Measurements from ENCODE around the gene DHRS7. TPM values are rescaled to one million over a fixed set of nuclear protein-coding genes. Genes with fewer than 3 reads are reported as not detected.

DHRS7 gene
- total RNA-seq, 1 donor, result 65.9 TPM

DNA sequence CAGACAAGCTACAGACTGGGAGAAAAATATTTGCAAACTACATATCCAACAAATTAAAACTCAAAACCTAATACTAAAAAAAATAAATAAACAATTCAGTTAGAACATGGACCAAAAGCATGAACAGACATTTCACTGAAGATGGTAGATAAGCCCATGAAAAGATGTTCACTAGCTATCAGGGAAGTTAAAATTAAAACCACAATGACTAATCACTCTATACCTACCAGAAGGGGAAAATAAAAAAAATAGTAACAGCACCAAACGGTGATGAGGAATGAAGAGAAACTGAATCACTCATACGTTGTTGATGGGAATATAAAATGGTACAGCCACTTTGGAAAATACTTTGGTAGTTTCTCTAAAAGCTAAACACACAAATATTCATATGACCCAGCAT is 31.1 kb upstream of the DHRS7 start:
- H3K9me3 ChIP-seq (ENCODE audit: low read depth, low read length), result no peaks in the 10 kb centered on the region
- peaks cover 6% of the 10 kb centered on the region for H3K4me1 ChIP-seq (ENCODE audit: insufficient read depth, low read length)
- H3K27me3 ChIP-seq (ENCODE audit: insufficient read depth, low read length), result peaks cover 7% of the 10 kb centered on the region
- H3K4me3 ChIP-seq (ENCODE audit: low read length), result no peak overlapping the region

DNA sequence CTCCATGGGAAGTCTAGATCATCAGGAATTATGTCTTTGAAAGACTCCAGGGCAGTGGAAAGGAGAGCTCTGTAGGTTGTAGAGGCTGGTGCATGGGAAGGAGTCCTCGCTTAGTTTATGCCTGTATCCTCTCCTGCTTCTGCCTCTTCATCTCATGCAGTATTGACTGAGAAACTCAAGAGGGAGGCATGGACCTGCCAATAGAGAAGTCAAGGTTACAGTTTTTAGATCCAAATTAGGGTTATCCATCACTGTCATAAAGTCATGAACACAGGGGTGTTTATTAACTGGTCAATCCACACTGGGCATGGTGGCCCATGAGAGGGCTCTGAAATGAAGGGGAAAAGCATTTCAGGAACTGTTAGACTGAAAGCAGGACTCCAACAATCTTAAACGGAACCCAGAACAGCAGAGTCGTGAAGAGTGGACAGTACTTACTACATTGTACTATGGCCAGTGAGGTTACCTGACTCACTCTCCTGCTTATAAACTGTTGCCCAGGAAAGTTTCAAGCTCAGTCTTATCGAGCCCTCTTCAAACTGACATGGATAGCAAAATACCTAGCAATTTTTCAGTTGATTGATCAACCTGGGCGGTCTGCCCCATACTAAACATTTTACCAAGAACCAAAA is 30.1 kb upstream of the DHRS7 start:
- Histone ChIP-seq H3K27me3 (ENCODE audit: insufficient read depth, low read length) (peaks cover 7% of the 10 kb centered on the region), H3K4me1 (ENCODE audit: insufficient read depth, low read length) (peaks cover 6% of the 10 kb centered on the region), H3K9me3 (ENCODE audit: low read depth, low read length) (no peaks in the 10 kb centered on the region), H3K4me3 (ENCODE audit: low read length) (no peak overlapping the region)

DNA sequence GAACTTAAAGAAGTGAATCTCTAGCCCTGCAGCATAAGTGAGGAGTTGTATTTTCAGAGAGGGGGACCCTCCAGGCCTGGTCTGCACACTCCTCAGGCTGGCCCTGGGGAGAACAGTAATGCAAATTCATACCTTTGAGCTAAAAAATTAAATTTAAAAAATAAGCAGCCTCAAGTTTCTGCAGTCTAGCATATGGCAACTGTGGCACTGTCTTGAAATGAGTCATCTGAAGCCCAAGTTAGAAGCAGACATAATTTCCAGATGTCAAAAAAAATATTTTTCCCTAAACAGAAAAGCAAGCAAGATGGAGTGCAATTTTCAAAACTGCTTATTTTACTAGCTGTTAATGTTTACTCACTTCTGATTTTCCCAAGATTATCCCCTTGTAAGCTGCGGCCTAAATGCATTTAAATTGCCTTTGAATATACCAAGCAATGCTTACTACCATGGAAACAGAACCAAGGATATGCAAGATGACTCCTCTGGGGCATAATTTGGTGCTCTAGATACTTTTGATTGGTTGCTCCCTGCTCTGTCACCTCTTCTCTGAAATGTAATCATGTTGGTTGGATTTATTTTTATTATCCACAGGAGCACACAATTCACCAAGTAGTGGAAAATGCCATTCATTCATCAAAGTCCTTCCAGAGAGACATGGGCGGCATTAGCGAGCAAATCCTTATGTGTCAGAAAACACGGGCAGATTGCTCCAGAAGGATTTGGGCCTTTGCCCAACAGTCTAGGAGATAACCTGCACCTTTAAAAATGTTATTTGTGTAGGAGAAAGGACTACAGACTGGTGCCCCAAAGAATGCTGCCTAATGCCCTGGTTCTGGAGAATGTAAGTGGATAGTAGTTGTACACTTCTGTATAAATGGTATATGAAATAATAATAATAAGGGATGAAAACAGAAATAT is 25.0 kb upstream of the DHRS7 start:
- Histone ChIP-seq H3K4me1 (ENCODE audit: insufficient read depth, low read length) (no peaks in the 10 kb centered on the region), H3K9me3 (ENCODE audit: low read depth, low read length) (no peaks in the 10 kb centered on the region), H3K4me3 (ENCODE audit: low read length) (no peak overlapping the region), H3K27me3 (ENCODE audit: insufficient read depth, low read length) (peaks cover 7% of the 10 kb centered on the region)

DNA sequence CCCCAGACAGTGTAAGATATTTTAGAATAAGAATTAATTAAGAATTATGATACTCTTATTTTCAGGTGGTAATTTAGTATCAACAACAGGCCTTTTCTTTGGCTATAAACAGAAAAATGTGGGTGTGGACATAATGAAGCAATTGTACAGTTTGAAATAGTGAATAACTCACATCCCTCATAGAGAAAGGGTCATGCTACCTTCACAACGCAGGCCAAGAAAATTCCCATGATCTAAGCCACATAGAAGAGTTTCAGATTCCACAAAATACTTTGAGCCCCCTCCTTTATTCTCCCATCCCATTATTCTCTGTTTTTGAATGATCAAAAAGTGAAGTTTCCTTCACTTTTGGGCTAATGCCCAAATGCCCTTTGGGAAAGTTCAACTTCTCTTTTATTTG is 23.5 kb upstream of the DHRS7 start:
- Histone ChIP-seq H3K4me3 (ENCODE audit: low read length) (no peak overlapping the region), H3K27me3 (ENCODE audit: insufficient read depth, low read length) (peaks cover 7% of the 10 kb centered on the region), H3K9me3 (ENCODE audit: low read depth, low read length) (no peaks in the 10 kb centered on the region), H3K4me1 (ENCODE audit: insufficient read depth, low read length) (peaks cover 4% of the 10 kb centered on the region)

DNA sequence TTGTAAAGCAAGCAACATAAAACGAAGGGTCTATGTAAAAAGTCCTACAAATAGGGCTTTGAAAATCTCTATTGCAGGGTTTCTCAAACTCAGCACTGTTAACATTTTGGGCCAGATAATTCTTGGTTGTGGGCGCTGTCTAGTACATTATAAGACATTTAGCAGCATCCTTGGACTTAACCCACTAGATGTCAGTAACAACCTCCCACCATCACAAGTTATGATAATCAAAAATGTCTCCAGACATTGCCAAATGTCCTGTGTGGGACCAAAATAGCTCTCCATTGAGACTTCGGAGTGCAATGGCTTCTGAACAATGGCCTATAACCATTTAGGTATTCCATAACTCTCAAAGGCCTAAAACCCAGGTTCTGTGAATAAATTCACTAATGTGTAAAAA is 22.9 kb upstream of the DHRS7 start:
- peaks cover 10% of the 10 kb centered on the region for H3K4me1 ChIP-seq (ENCODE audit: insufficient read depth, low read length)
- no peaks in the 10 kb centered on the region for H3K9me3 ChIP-seq (ENCODE audit: low read depth, low read length)
- no peak overlapping the region for H3K4me3 ChIP-seq (ENCODE audit: low read length)
- peaks cover 7% of the 10 kb centered on the region for H3K27me3 ChIP-seq (ENCODE audit: insufficient read depth, low read length)

DNA sequence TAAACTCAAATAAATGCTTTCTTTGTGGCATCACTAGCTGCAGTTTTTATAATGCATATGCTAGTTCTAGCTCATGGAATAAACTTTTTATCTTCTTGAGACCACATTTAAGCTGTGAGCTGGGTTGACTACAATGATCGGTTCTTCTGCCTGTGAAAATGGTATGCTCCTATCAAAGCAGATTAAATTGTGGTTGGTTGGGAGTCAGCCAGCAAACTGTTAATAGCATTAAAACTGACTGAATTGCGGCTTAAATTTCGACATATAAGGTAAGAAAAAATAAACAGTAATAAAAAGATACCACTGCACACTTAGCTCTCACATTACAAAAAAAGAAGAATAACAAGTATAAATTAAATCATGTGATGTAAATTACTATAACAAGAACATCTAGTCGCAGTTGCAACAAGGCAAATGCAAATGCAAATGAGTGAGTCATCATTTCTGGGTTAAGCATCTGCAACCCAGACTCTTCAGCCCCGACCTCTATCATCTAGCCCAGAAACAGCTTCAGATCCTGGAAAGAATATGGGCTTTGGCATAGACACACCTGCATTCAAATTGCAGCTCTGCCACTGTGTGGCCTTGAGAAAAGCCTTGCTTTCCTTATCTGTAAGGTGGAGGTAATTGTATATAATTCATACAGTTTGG is 19.8 kb upstream of the DHRS7 start:
- no peak overlapping the region for H3K4me3 ChIP-seq (ENCODE audit: low read length)
- peaks cover 12% of the 10 kb centered on the region for H3K4me1 ChIP-seq (ENCODE audit: insufficient read depth, low read length)
- no peaks in the 10 kb centered on the region for H3K9me3 ChIP-seq (ENCODE audit: low read depth, low read length)
- H3K27me3 ChIP-seq (ENCODE audit: insufficient read depth, low read length), result no peaks in the 10 kb centered on the region

DNA sequence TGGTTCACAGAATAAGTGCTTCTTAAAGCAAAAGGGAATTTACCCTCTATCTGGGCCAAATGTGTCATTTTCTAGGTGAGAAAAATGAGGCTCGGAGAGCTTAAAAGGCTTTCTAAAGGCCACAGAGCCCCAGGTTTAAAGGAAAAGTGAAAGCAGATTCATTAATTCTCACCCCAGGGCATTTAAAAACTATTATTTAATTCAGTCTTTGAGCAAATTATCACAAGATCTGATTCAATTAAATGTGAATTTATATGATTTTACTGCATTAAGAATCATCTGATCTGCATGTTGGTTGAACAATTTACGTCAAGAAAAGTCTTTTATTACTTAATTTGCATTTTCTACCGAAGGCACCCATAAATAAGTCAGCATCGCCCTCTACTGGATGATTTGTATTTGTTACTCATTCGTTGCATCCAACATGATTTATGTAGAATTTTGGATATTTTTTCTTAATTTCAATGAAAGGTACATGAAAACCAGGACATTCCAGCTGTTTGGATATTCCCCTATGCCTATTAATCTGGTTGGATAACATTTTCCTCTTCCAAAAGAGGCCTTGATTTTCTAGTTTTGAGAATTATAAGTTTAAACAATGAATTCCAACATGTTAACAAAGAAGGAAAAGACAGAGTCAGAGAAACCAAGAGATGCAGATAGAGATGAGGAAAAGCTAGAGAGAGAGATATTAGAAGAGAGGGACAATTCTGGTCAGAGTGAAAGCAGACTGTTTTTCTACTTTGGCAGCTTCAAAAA is 19.1 kb upstream of the DHRS7 start:
- Histone ChIP-seq H3K27me3 (ENCODE audit: insufficient read depth, low read length) (no peaks in the 10 kb centered on the region), H3K4me3 (ENCODE audit: low read length) (peak overlapping the region; percentile 42), H3K9me3 (ENCODE audit: low read depth, low read length) (no peaks in the 10 kb centered on the region), H3K4me1 (ENCODE audit: insufficient read depth, low read length) (peaks cover 12% of the 10 kb centered on the region)

DNA sequence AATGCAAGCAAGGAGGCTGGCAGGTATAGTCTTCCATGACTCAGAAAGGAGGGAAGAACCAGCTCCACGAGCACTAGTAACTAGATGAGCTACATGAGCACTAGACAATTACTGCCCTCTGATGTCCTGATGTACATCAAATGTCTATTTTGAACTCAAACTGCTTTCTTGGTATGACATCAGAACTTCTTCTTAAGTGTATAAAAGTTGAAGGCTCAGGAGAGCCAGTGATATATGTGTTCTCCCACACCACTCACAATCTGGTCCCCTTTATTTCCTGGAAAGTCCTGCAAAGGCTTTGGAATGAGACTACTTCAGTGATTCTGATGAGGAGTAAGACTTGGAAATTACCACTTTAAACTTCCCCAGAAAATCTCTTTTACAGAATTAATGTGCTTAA is 18.5 kb upstream of the DHRS7 start:
- no peaks in the 10 kb centered on the region for H3K9me3 ChIP-seq (ENCODE audit: low read depth, low read length)
- no peaks in the 10 kb centered on the region for H3K27me3 ChIP-seq (ENCODE audit: insufficient read depth, low read length)
- peaks cover 12% of the 10 kb centered on the region for H3K4me1 ChIP-seq (ENCODE audit: insufficient read depth, low read length)
- peak overlapping the region; percentile 42 for H3K4me3 ChIP-seq (ENCODE audit: low read length)

DNA sequence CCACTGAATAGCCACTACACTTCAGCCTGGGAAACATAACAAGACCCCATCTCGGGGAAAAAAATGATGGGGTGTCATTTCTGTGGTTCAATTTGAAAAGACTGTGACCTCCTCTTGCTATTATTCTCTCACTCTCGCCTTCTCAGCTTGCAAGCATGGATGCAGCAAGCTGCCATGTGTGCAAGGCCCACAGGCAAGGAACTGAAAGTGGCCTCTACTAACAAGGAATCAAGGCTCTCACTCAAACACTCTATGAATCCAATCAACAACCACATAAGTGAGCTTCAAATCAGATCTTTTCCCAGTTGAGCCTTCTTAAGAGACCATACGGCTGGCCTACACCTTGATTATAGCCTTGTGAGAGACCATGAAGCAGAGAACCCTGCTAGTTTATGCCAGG is 17.9 kb upstream of the DHRS7 start:
- H3K27me3 ChIP-seq (ENCODE audit: insufficient read depth, low read length), result no peaks in the 10 kb centered on the region
- H3K4me1 ChIP-seq (ENCODE audit: insufficient read depth, low read length), result peaks cover 12% of the 10 kb centered on the region
- H3K4me3 ChIP-seq (ENCODE audit: low read length), result no peak overlapping the region
- H3K9me3 ChIP-seq (ENCODE audit: low read depth, low read length), result no peaks in the 10 kb centered on the region

DNA sequence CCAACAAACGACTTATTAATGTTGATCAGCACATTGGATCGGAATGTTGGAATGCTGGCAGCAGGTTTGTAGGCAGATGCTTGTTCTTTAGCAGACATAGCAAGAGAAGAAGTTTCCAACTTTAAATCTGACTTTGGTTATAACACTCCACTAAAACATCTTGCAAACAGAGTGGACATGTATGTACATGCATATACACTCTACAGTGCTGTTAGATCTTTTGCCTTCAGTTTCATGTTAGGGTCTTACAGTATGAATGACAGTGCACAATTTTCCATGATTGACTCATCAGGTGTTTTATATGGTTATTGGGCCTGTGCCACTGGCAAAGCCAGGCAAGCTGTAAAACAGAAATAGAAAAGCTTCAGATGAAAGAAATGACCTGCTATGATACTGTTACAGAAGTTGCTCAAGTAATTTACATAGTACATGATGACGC is 14.3 kb upstream of the DHRS7 start:
- no peaks in the 10 kb centered on the region for H3K27me3 ChIP-seq (ENCODE audit: insufficient read depth, low read length)
- H3K4me3 ChIP-seq (ENCODE audit: low read length), result no peak overlapping the region
- H3K9me3 ChIP-seq (ENCODE audit: low read depth, low read length), result no peaks in the 10 kb centered on the region
- peaks cover 12% of the 10 kb centered on the region for H3K4me1 ChIP-seq (ENCODE audit: insufficient read depth, low read length)

DNA sequence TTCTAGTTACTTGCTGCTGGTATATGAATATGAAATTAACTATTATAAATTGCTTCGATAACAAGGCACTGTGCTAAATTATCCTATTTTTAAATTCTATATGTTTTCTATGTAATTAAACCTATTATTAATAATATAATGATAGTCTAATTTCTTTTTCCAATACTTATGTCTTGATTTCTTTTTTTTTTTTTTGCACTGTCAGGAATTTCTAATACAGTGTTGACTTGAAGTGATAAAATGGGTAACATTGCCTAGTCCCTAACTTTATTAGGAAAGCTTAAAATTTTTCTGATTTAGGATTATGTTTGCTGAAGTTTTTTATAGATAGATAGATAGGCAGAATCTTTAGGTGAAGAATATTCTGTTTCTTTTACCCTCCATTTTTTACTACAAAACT is 13.6 kb upstream of the DHRS7 start:
- Histone ChIP-seq H3K4me1 (ENCODE audit: insufficient read depth, low read length) (peaks cover 9% of the 10 kb centered on the region), H3K27me3 (ENCODE audit: insufficient read depth, low read length) (no peaks in the 10 kb centered on the region), H3K4me3 (ENCODE audit: low read length) (no peak overlapping the region), H3K9me3 (ENCODE audit: low read depth, low read length) (no peaks in the 10 kb centered on the region)

DNA sequence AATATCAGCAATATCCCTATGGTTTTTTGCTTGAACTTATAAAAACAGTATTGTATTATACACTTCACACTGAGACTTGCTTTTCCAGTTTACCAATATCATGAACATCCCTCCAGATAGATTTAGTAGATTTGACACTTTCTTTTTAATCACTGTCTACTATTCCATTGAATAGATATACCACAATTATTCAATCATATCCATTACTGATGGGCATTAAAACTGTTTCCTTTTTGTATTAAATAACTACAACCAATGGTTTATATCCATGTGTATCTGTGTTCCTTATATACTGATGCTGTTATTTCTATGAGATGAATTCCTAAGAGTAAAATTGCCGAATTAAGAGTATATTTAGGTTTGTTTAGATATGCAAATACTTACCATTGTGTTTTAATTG is 13.0 kb upstream of the DHRS7 start:
- no peaks in the 10 kb centered on the region for H3K27me3 ChIP-seq (ENCODE audit: insufficient read depth, low read length)
- peaks cover 2% of the 10 kb centered on the region for H3K4me1 ChIP-seq (ENCODE audit: insufficient read depth, low read length)
- H3K9me3 ChIP-seq (ENCODE audit: low read depth, low read length), result no peaks in the 10 kb centered on the region

DNA sequence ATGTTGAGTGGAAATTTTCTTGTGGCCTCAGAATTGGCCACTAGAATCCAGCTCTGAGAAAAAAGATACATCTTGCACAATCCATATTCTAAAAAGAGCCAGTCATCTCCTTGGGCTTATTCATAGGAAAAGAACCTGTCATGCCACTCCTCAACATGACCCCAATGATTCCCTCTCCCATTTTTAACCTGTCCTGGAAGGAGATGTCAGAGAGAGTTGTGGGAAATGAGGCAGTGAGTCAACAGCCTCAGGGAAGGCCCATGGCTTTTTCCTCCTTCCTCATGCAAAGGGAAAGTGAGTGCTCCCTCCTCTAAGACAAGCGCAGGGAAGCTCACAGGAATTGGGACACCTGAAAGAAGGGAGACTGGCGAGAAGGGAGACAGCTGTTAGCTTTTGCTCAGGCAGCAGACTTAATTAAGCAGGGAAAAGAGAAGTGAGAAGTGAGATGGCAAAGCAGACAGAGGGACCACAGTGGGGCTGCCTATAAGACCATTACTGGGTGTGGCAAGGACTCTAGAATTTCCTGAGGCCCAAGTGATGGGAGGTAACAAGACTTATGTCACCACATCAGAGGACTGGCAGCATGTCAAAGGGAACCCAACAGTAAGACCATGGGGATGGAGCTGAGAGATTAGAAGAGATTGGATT is 10.2 kb upstream of the DHRS7 start:
- no peaks in the 10 kb centered on the region for H3K9me3 ChIP-seq (ENCODE audit: low read depth, low read length)
- no peak overlapping the region for H3K4me3 ChIP-seq (ENCODE audit: low read length)
- H3K4me1 ChIP-seq (ENCODE audit: insufficient read depth, low read length), result no peaks in the 10 kb centered on the region
- H3K27me3 ChIP-seq (ENCODE audit: insufficient read depth, low read length), result no peaks in the 10 kb centered on the region

More for the DNA sequence above, 13.0 kb upstream of the DHRS7 start:
- H3K4me3 ChIP-seq (ENCODE audit: low read length), result no peak overlapping the region
